NT2/D1 (cell line): ENCODE data around the gene RNF25.

Experiments
- DNase-seq: peaks from one replicate; pipeline ENCODE4 v3.0.0-alpha.2; 2011; ENCODE audit warnings: low read depth, low spot score
- H3K27me3 ChIP-seq: 2 replicates; pipeline ENCODE4 v1.6.0; 2011; ENCODE audit warnings: mild to moderate bottlenecking; ENCODE audit not compliant: insufficient read length, insufficient read depth
- H3K36me3 ChIP-seq: 2 replicates; pipeline ENCODE4 v1.6.1; 2011; ENCODE audit warnings: mild to moderate bottlenecking, low read length, mixed read lengths; ENCODE audit not compliant: insufficient read depth, insufficient read length
- H3K4me1 ChIP-seq: 2 replicates; pipeline ENCODE4 v1.5.1; 2011; ENCODE audit not compliant: insufficient read depth, insufficient read length
- H3K4me3 ChIP-seq: 2 replicates; pipeline ENCODE4 v1.5.1; 2011; ENCODE audit warnings: low read depth; ENCODE audit not compliant: insufficient read length
- H3K9ac ChIP-seq: 2 replicates; pipeline ENCODE4 v1.6.0; 2011; ENCODE audit warnings: low read depth; ENCODE audit not compliant: insufficient read length
- H3K9me3 ChIP-seq: 2 replicates; pipeline ENCODE4 v1.5.1; 2011; ENCODE audit warnings: mild to moderate bottlenecking, low read length; ENCODE audit not compliant: insufficient read depth
- SUZ12 ChIP-seq: IDR thresholded peaks from 2 replicates; pipeline ENCODE4 v1.6.1; 2011; ENCODE audit not compliant: insufficient read length, insufficient read depth; ENCODE audit errors: extremely low read depth
- YY1 ChIP-seq: IDR thresholded peaks from 2 replicates; pipeline ENCODE4 v1.6.1; 2011; ENCODE audit not compliant: insufficient read length, insufficient read depth
- ZNF274 ChIP-seq: IDR thresholded peaks from 2 replicates; pipeline ENCODE4 v1.6.1; 2011; ENCODE audit warnings: mild to moderate bottlenecking, low read depth, low read length

RNF25 gene

DNA sequence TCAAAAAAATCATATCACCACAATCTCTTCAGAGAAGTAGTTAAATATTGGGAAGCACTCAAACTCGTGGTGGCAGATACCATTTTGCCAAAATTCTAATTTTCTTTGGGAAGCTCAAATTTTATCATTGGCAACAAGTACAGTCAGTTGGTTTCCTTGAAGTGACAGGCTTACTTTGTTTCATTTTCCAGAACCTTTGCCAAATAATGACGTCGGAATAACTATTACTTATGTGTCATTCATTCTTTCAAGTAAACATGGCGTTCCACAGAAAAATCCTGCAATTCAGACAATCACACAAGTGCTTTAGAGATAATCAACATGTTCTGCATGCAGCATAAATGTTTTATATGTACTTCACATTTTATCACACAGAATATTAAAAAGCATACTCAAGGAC lies 44.3 kb upstream of the RNF25 start:
- H3K9ac ChIP-seq = no peak overlapping the region
- TF ChIP-seq YY1 (no peak), SUZ12 (no peak), ZNF274 (no peak)

DNA sequence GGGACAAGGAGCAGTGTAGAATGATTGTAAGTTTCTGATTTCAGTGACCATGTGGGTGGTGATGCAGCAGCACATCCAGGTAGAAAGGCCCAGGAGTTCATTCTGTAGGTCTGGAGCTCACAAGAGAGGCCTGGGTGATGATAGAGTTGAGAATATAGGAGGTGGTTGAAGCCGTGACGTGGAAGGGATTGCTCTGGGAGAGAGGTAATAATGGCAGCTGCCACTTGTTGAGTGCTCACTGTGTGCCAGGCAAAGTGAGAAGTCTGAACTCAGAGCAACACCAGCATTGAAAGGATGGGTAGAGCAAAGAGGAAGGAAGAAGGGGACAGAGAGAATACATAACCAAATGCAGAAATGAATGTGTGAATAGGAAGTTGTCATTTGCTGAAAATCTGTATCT lies 42.1 kb upstream of the RNF25 start:
- H3K27me3 ChIP-seq = no peaks in the 10 kb centered on the region
- TF ChIP-seq YY1 (no peak), ZNF274 (no peak), SUZ12 (no peak)
- no peak overlapping the region for H3K9ac ChIP-seq
- no peaks in the 10 kb centered on the region for H3K9me3 ChIP-seq
- H3K4me1 ChIP-seq = no peaks in the 10 kb centered on the region
- DNase-seq = no peak
- H3K36me3 ChIP-seq = peaks cover 58% of the 10 kb centered on the region
- no peak overlapping the region for H3K4me3 ChIP-seq

More for the DNA sequence above, 44.3 kb upstream of the RNF25 start:
- no peak overlapping the region for H3K4me3 ChIP-seq
- H3K9me3 ChIP-seq = no peaks in the 10 kb centered on the region
- no peak for DNase-seq
- H3K27me3 ChIP-seq = no peaks in the 10 kb centered on the region
- H3K36me3 ChIP-seq = peaks cover 80% of the 10 kb centered on the region
- no peaks in the 10 kb centered on the region for H3K4me1 ChIP-seq

DNA sequence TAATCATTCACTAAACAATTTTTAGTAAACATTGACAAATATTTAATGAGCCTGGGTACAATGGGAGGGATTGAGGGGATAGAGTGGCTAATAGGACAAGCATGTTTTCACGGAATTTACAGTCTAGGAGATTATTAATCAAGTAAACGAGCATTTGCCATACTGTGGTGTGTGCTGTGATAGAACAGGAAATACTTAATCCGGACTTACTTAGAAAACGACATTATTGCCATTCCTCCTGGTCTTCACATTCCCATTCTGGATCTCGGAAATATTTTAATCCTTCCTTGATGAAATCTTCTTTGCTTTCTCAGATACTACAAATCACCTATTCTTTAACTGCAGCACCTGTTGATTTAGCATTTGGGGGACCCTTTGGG lies 39.7 kb upstream of the RNF25 start:
- Histone ChIP-seq H3K9me3 (no peaks in the 10 kb centered on the region), H3K9ac (peak overlapping the region; percentile 99), H3K4me1 (no peaks in the 10 kb centered on the region), H3K27me3 (no peaks in the 10 kb centered on the region), H3K4me3 (peak overlapping the region; percentile 98), H3K36me3 (peaks cover 40% of the 10 kb centered on the region)
- TF ChIP-seq ZNF274 = no peak
- TF ChIP-seq YY1 = no peak
- no peak for TF ChIP-seq SUZ12
- DNase-seq = no peak

DNA sequence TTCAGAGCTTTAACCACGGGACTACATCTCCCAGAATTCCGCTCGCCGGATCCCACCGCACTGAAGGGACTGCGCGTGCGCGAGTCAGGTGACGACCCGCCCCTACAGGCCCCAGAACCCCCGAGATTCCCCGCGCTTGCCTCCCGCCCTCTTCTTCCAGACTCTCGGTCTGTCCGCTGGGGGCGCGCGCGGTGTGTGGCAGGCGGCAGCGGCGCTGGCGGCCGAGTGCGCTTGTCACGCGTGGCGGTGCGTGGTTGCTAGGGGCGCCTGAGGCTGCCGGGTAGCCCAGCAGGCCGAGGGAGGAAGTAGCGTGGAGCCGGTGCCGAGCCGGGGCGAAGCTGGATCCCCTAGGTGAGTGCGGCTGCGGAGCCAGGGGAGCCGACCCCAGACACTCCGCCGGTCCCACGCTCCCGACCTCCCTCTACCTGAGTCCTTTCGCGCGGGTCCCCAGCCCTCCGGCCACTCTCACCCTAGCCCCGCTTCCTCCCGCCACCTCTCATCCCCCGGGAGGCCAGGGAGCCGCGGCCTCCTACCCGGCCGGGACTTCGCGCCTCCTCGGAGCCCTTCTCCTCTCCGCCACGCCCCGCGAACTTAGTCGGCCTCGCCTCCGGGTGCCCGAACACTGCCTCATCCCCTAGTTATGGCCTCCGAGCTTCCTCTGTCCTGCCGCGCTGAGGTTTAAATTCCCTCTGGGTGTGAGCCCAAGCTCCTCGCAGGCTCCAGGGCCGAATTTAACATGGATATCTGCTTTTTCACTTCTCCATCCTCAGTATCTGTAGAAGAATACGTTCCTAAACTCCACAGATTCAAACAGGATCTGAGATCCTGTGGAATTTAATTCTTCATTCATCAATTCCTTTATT lies 39.1 kb upstream of the RNF25 start, which contains the start of gene TTLL4:
TSS of gene TTLL4 (plus strand) at position 149 of the 863 bp plus-strand sequence. CDS start 26,842 bp downstream, outside the sequence.
- peak within 1 kb of the TSS; percentile 99 for H3K9ac ChIP-seq
- DNase-seq = peak; percentile 95
- peaks cover 34% of the 10 kb centered on the region for H3K36me3 ChIP-seq
- TF ChIP-seq ZNF274 (no peak), SUZ12 (no peak), YY1 (no peak)
- H3K27me3 ChIP-seq = no peaks in the 10 kb centered on the region
- no peaks in the 10 kb centered on the region for H3K4me1 ChIP-seq
- H3K9me3 ChIP-seq = no peaks in the 10 kb centered on the region
- H3K4me3 ChIP-seq = peak within 1 kb of the TSS; percentile 98

DNA sequence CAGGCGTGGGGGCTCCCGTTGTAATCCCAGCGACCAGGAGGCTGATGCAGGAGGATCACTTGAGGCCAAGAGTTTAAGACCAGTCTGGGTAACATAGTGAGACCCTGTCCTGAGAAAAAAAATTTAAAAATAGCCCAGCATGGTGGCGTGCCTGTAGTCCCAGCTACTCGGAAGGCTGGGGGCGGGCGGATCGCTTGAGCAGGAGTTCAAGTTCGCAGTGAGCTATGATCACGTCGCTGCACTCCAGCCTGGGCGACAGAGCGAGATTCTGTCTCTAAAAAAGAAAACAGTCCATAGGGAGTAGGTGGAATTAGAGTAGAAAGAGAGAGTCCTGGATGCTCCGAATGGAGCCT lies 38.5 kb upstream of the RNF25 start:
- no peak for TF ChIP-seq ZNF274
- TF ChIP-seq YY1 = no peak
- TF ChIP-seq SUZ12 = no peak
- H3K9ac ChIP-seq = no peak overlapping the region

DNA sequence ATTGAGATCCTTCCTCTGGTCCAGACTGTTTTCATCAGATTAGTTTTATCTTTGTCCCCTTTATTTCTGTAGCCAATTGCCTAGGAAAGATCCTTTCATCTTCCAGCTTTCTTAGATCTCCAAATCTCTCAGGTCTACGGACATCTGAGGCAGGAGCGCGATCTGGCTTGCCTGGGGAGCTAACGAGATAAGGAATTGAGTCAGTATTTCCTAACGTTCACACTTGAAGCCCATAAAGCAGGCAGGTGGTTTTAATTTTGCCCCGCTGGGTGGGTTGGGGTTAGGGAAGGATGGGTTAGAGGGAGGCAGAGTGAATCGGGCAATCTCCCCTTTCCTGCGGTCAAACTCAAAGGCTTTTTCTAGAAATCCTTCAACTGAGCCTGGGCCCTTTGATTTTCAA lies 38.1 kb upstream of the RNF25 start:
- no peak for TF ChIP-seq SUZ12
- no peak for TF ChIP-seq ZNF274
- no peak for DNase-seq
- Histone ChIP-seq H3K4me1 (no peaks in the 10 kb centered on the region), H3K27me3 (no peaks in the 10 kb centered on the region), H3K9me3 (no peaks in the 10 kb centered on the region), H3K36me3 (peaks cover 27% of the 10 kb centered on the region), H3K4me3 (no peak overlapping the region), H3K9ac (no peak overlapping the region)

More for the DNA sequence above, 38.5 kb upstream of the RNF25 start:
- H3K4me3 ChIP-seq = peak overlapping the region; percentile 98
- no peaks in the 10 kb centered on the region for H3K9me3 ChIP-seq
- DNase-seq = no peak
- H3K27me3 ChIP-seq = no peaks in the 10 kb centered on the region
- no peaks in the 10 kb centered on the region for H3K4me1 ChIP-seq
- peaks cover 29% of the 10 kb centered on the region for H3K36me3 ChIP-seq

DNA sequence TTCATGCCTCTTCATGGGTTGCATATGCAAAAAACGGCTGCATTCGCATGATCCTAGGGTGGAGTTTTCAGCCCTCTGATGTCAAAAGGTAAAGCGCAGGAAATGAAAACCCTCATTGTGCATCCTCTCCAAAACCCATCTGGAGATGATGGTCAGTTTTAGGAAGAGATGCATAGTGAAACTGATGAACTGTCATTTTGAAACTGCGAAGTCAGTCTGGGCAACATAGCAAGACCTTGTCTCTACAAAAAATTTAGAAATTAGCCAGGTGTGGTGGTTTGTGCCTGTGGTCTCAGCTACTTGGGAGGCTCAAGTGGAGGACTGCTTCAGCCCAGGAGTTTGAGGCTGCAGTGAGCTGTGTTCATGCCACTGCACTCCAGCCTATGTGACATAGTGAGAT lies 36.3 kb upstream of the RNF25 start:
- Histone ChIP-seq H3K9me3 (no peaks in the 10 kb centered on the region), H3K9ac (no peak overlapping the region), H3K4me3 (no peak overlapping the region), H3K4me1 (no peaks in the 10 kb centered on the region), H3K36me3 (peaks cover 13% of the 10 kb centered on the region), H3K27me3 (no peaks in the 10 kb centered on the region)
- DNase-seq = no peak
- no peak for TF ChIP-seq YY1
- no peak for TF ChIP-seq ZNF274
- no peak for TF ChIP-seq SUZ12
